SK-N-SH (cell line): ENCODE results near the gene ETS1. TPM values are rescaled to one million over a fixed set of nuclear protein-coding genes. Genes with fewer than 3 reads are reported as not detected.

ENCODE experiments used
- CTCF ChIA-PET: fragments of 300-600, 350-600 bp; formaldehyde crosslinking; extraction: SDS; loops from one replicate; lab custom pipeline; 2021; lab: Yijun Ruan, JAX
- POLR2A ChIA-PET: fragments of 350-600 bp; sonication (Branson Sonifier 250); formaldehyde crosslinking; extraction: SDS; loops from one replicate; lab custom pipeline; 2020; ENCODE audit warnings: antibody characterized with exemption, inconsistent platforms; lab: Yijun Ruan, JAX
- DNase-seq: peaks from one replicate; pipeline ENCODE4 v3.0.0; 2012
- H2AFZ ChIP-seq: fragments of 200-600 bp; sonication (generic); 2 replicates; pipeline ENCODE4 v1.8.1; 2016; ENCODE audit warnings: antibody characterized with exemption, mild to moderate bottlenecking, low read depth
- H3F3A ChIP-seq: fragments of 200-600 bp; sonication (generic); replicated peaks from 2 replicates; pipeline ENCODE3; 2016; ENCODE audit warnings: antibody characterized with exemption, mild to moderate bottlenecking; ENCODE audit not compliant: insufficient read depth
- H3K27ac ChIP-seq, 2 experiments: fragments of 200-500 bp in 1 of 2; fragments of 200-600 bp in 1 of 2; sonication (Bioruptor generic) in 1 of 2; sonication (generic), shearing (Covaris generic) in 1 of 2; 2 replicates each; pipeline versions ENCODE4 v1.5.1 to v1.6.1; 2014 to 2016; ENCODE audit warnings: low read depth in 2 of 2, inconsistent platforms in 1 of 2, low read length in 1 of 2, mild to moderate bottlenecking in 1 of 2, mixed read lengths in 1 of 2
- H3K27me3 ChIP-seq: fragments of 200-600 bp; sonication (generic), shearing (Covaris generic); 2 replicates; pipeline ENCODE4 v1.6.1; 2016; ENCODE audit warnings: mixed run types; ENCODE audit not compliant: insufficient read depth
- H3K36me3 ChIP-seq, 2 experiments: fragments of 200-500 bp in 1 of 2; fragments of 200-600 bp in 1 of 2; sonication (Bioruptor generic) in 1 of 2; sonication (generic) in 1 of 2; replicated peaks in 1 of 2; 2 replicates each; pipeline versions ENCODE3 to v1.5.1; 2014 to 2016; ENCODE audit warnings: low read length in 1 of 2, mild to moderate bottlenecking in 1 of 2; ENCODE audit not compliant: insufficient read depth in 2 of 2, control insufficient read depth in 1 of 2
- H3K4me1 ChIP-seq, 2 experiments: fragments of 200-500 bp in 1 of 2; fragments of 200-600 bp in 1 of 2; sonication (Bioruptor generic) in 1 of 2; sonication (generic), shearing (Covaris generic) in 1 of 2; 2 replicates each; pipeline versions ENCODE4 v1.5.1 to v1.6.1; 2014 to 2016; ENCODE audit warnings: low read depth in 1 of 2, low read length in 1 of 2, mixed run types in 1 of 2; ENCODE audit not compliant: insufficient read depth in 2 of 2, control insufficient read depth in 1 of 2
- H3K4me2 ChIP-seq: fragments of 200-600 bp; sonication (generic), shearing (Covaris generic); 2 replicates; pipeline ENCODE4 v1.6.1; 2017; ENCODE audit warnings: mixed run types
- H3K4me3 ChIP-seq, 2 experiments: fragments of 200-500 bp in 1 of 2; fragments of 200-600 bp in 1 of 2; sonication (Bioruptor generic) in 1 of 2; sonication (generic), shearing (Covaris generic) in 1 of 2; 2 replicates each; pipeline versions ENCODE4 v1.5.1 to v1.8.1; 2014 to 2016; ENCODE audit warnings: low read depth in 2 of 2, inconsistent platforms in 1 of 2, low read length in 1 of 2, mild to moderate bottlenecking in 1 of 2, mixed read lengths in 1 of 2, moderate library complexity in 1 of 2
- H3K79me2 ChIP-seq: fragments of 200-600 bp; sonication (generic); 2 replicates; pipeline ENCODE4 v1.8.1; 2017; ENCODE audit warnings: mild to moderate bottlenecking; ENCODE audit not compliant: insufficient read depth
- H3K9ac ChIP-seq: fragments of 200-600 bp; sonication (generic); 2 replicates; pipeline ENCODE4 v1.6.1; 2017; ENCODE audit warnings: mixed run types
- H3K9me2 ChIP-seq: fragments of 200-600 bp; sonication (generic); 2 replicates; pipeline ENCODE4 v1.6.1; 2017; ENCODE audit warnings: mixed run types
- H3K9me3 ChIP-seq: fragments of 200-600 bp; sonication (generic); 2 replicates; pipeline ENCODE4 v1.6.1; 2017; ENCODE audit warnings: mixed run types, mild to moderate bottlenecking, moderate library complexity
- H4K20me1 ChIP-seq: fragments of 200-600 bp; sonication (generic); 2 replicates; pipeline ENCODE4 v1.6.1; 2017; ENCODE audit warnings: mild to moderate bottlenecking, mixed run types; ENCODE audit not compliant: insufficient read depth
- CHD2 ChIP-seq: fragments of 150-350 bp; IDR thresholded peaks from 2 replicates; pipeline ENCODE4 v1.6.1; 2018; ENCODE audit warnings: low read length; ENCODE audit not compliant: partially characterized antibody
- ELF1 ChIP-seq: IDR thresholded peaks from 2 replicates; pipeline ENCODE4 v1.4.0; 2012
- EZH2phosphoT487 ChIP-seq: fragments of 200-600 bp; sonication (generic); IDR thresholded peaks from 2 replicates; pipeline ENCODE4 v1.6.1; 2017; ENCODE audit warnings: low read depth, mixed run types, mild to moderate bottlenecking, antibody characterized with exemption, moderate library complexity, borderline replicate concordance
- GATA2 ChIP-seq: sonication (generic); formaldehyde crosslinking; IDR thresholded peaks from 2 replicates; pipeline ENCODE4 v1.5.0; 2020; ENCODE audit warnings: mild to moderate bottlenecking, missing genetic modification reagents
- MXI1 ChIP-seq: IDR thresholded peaks from 2 replicates; pipeline ENCODE4 v1.6.1; 2012; ENCODE audit warnings: mild to moderate bottlenecking, low read depth, low read length, improper control_type of control experiment
- POLR2AphosphoS5 ChIP-seq: IDR thresholded peaks from 2 replicates; pipeline ENCODE4 v1.6.1; 2012; ENCODE audit warnings: low read depth, low read length
- RAD21 ChIP-seq: IDR thresholded peaks from 2 replicates; pipeline ENCODE4 v1.6.1; 2012; ENCODE audit warnings: mild to moderate bottlenecking, low read length
- RCOR1 ChIP-seq: fragments of 150-350 bp; IDR thresholded peaks from 2 replicates; pipeline ENCODE4 v1.6.1; 2017; ENCODE audit warnings: antibody characterized with exemption, low read length
- SIN3A ChIP-seq: IDR thresholded peaks from 2 replicates; pipeline ENCODE4 v1.6.1; 2012; ENCODE audit warnings: low read depth, mild to moderate bottlenecking, low read length, moderate library complexity, borderline replicate concordance
- SMC3 ChIP-seq: IDR thresholded peaks from 2 replicates; pipeline ENCODE4 v1.6.1; 2012; ENCODE audit warnings: low read depth, low read length, improper control_type of control experiment
- TAF1 ChIP-seq: IDR thresholded peaks from 2 replicates; pipeline ENCODE4 v1.6.1; 2012; ENCODE audit warnings: low read depth, mild to moderate bottlenecking, low read length, moderate library complexity, borderline replicate concordance
- TEAD4 ChIP-seq: IDR thresholded peaks from 2 replicates; pipeline ENCODE4 v1.4.0; 2012; ENCODE audit warnings: mild to moderate bottlenecking, borderline replicate concordance; ENCODE audit not compliant: insufficient read depth
- USF1 ChIP-seq: IDR thresholded peaks from 2 replicates; pipeline ENCODE4 v1.4.0; 2012; ENCODE audit warnings: low read depth, borderline replicate concordance
- WGBS: methylation state at CpG from one replicate; pipeline ENCODE4 v1.1.6; 2017; ENCODE audit warnings: low lambda C conversion rate; 5-methylcytosine and 5-hydroxymethylcytosine counted together
- polyA plus RNA-seq, 3 experiments: library from polyadenylated mRNA; depleted of rRNA; stranded (reverse); fragments of >200 nt; gene quantifications; 2 replicates each; pipeline ENCODE4 v1.2.3, GENCODE V29; 2012
- TF ChIP-seq, protein P1 (sequence below): fragments of 200-600 bp; sonication (generic); IDR thresholded peaks from 2 replicates; pipeline ENCODE4 v1.6.1; 2017; ENCODE audit warnings: antibody characterized with exemption, mild to moderate bottlenecking, moderate library complexity
- TF ChIP-seq, protein P2 (sequence below): fragments of 150-350 bp; IDR thresholded peaks from 2 replicates; pipeline ENCODE4 v1.6.1; 2016; ENCODE audit warnings: mild to moderate bottlenecking, low read depth, low read length
- TF ChIP-seq, protein P3 (sequence below): IDR thresholded peaks from 2 replicates; pipeline ENCODE4 v1.4.0; 2012; ENCODE audit warnings: low read depth, borderline replicate concordance
- TF ChIP-seq, protein P4 (sequence below): IDR thresholded peaks from 2 replicates; pipeline ENCODE4; 2012

The ETS1 gene
- polyA plus RNA-seq, 1 of the 3 experiments (the other 2 are of a cell fraction): 14.5 TPM

- no peak for TF ChIP-seq SIN3A
- TF ChIP-seq ELF1: no peak
- TF ChIP-seq, protein P1, sequence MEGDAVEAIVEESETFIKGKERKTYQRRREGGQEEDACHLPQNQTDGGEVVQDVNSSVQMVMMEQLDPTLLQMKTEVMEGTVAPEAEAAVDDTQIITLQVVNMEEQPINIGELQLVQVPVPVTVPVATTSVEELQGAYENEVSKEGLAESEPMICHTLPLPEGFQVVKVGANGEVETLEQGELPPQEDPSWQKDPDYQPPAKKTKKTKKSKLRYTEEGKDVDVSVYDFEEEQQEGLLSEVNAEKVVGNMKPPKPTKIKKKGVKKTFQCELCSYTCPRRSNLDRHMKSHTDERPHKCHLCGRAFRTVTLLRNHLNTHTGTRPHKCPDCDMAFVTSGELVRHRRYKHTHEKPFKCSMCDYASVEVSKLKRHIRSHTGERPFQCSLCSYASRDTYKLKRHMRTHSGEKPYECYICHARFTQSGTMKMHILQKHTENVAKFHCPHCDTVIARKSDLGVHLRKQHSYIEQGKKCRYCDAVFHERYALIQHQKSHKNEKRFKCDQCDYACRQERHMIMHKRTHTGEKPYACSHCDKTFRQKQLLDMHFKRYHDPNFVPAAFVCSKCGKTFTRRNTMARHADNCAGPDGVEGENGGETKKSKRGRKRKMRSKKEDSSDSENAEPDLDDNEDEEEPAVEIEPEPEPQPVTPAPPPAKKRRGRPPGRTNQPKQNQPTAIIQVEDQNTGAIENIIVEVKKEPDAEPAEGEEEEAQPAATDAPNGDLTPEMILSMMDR: no peak
- TF ChIP-seq EZH2phosphoT487: no peak
- TF ChIP-seq, protein P2, sequence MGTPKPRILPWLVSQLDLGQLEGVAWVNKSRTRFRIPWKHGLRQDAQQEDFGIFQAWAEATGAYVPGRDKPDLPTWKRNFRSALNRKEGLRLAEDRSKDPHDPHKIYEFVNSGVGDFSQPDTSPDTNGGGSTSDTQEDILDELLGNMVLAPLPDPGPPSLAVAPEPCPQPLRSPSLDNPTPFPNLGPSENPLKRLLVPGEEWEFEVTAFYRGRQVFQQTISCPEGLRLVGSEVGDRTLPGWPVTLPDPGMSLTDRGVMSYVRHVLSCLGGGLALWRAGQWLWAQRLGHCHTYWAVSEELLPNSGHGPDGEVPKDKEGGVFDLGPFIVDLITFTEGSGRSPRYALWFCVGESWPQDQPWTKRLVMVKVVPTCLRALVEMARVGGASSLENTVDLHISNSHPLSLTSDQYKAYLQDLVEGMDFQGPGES: no peak
- no peak for DNase-seq
- H4K20me1 ChIP-seq: peaks cover 97% of the 10 kb centered on the region
- no peak overlapping the region for H3K9ac ChIP-seq
- peaks cover 18 to 19% of the 10 kb centered on the region in 2 experiments for H3K36me3 ChIP-seq
- CTCF ChIA-PET: interaction anchor here (2.4 kb wide), 1 partner anchor 118 kb away, joined by 6 read pairs; no protein-coding TSS in a partner anchor
- H3K4me1 ChIP-seq: peaks cover 33 to 36% of the 10 kb centered on the region in 2 experiments
- POLR2A ChIA-PET: no interaction called here
- H3F3A ChIP-seq: peaks cover 19% of the 10 kb centered on the region
- peak overlapping the region; percentile 45 for H3K4me2 ChIP-seq
- H3K9me3 ChIP-seq: no peaks in the 10 kb centered on the region
- no peaks in the 10 kb centered on the region for H3K27me3 ChIP-seq
- peak overlapping the region in 1 of 2 experiments; percentile 1; a peak in 1 of 4 replicates for H3K27ac ChIP-seq
- no peak overlapping the region for H2AFZ ChIP-seq
- WGBS: 94% methylated on average over 6 of the region's 6 CpGs
- H3K79me2 ChIP-seq: peaks cover 100% of the 10 kb centered on the region
- H3K4me3 ChIP-seq: no peak overlapping the region
- H3K9me2 ChIP-seq: no peaks in the 10 kb centered on the region
Measured at GRCh38 chr11:128513915-128514681, 73.3 kb downstream of the ETS1 start.

DNA sequence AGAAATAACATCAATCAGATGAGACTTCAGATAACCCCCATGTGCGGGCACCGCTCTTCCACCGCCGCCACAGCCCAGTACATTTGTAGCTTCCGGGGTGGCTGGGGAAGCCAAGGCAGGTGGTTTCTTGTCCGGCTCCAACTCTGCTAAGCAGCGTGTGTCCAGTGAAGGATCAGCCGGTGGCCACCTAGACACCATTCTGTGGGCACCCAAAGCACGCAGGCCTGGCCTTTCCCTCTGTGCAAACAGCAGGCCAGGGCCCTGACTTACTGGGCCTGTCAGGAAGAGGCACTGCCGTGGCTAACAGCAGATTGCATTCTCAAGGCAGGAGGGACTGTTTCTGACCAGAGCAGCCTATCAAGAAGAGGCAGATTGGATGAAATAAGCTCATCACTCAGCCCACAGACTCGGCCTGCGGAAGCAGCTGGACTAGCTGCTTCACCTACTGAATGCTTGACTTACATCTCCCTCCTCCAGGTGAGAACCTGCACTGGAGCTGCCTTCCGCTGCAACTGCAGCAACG is 74.8 kb downstream of the ETS1 start:
- H3K4me3 ChIP-seq: no peak overlapping the region
- H4K20me1 ChIP-seq: peaks cover 83% of the 10 kb centered on the region
- H3K4me2 ChIP-seq: no peak overlapping the region
- H3K4me1 ChIP-seq: peaks cover 34 to 47% of the 10 kb centered on the region in 2 experiments
- H3K9me3 ChIP-seq: no peaks in the 10 kb centered on the region
- no peak overlapping the region for H3K27ac ChIP-seq
- H3K9ac ChIP-seq: no peak overlapping the region
- H3K9me2 ChIP-seq: no peaks in the 10 kb centered on the region
- H3K27me3 ChIP-seq: no peaks in the 10 kb centered on the region
- DNase-seq: no peak
- ChIA-PET CTCF (interaction anchor here (0.9 kb wide), 1 partner anchor 113 kb away, joined by 5 read pairs; no protein-coding TSS in a partner anchor), POLR2A (no interaction called here)
- 97% methylated on average over 10 of the region's 14 CpGs for WGBS
- H3K79me2 ChIP-seq: peaks cover 100% of the 10 kb centered on the region
- peaks cover 33% of the 10 kb centered on the region for H3F3A ChIP-seq
- H3K36me3 ChIP-seq: peaks cover 18 to 19% of the 10 kb centered on the region in 2 experiments
- H2AFZ ChIP-seq: no peak overlapping the region
- TF ChIP-seq GATA2 (CRISPR knock-in tag) (no peak), RAD21 (no peak), TEAD4 (no peak), TAF1 (no peak), POLR2AphosphoS5 (no peak), CHD2 (no peak), MXI1 (no peak), USF1 (no peak), RCOR1 (no peak), SMC3 (no peak)
- TF ChIP-seq, protein P3, sequence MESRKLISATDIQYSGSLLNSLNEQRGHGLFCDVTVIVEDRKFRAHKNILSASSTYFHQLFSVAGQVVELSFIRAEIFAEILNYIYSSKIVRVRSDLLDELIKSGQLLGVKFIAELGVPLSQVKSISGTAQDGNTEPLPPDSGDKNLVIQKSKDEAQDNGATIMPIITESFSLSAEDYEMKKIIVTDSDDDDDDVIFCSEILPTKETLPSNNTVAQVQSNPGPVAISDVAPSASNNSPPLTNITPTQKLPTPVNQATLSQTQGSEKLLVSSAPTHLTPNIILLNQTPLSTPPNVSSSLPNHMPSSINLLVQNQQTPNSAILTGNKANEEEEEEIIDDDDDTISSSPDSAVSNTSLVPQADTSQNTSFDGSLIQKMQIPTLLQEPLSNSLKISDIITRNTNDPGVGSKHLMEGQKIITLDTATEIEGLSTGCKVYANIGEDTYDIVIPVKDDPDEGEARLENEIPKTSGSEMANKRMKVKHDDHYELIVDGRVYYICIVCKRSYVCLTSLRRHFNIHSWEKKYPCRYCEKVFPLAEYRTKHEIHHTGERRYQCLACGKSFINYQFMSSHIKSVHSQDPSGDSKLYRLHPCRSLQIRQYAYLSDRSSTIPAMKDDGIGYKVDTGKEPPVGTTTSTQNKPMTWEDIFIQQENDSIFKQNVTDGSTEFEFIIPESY: no peak
- TF ChIP-seq, protein P4, sequence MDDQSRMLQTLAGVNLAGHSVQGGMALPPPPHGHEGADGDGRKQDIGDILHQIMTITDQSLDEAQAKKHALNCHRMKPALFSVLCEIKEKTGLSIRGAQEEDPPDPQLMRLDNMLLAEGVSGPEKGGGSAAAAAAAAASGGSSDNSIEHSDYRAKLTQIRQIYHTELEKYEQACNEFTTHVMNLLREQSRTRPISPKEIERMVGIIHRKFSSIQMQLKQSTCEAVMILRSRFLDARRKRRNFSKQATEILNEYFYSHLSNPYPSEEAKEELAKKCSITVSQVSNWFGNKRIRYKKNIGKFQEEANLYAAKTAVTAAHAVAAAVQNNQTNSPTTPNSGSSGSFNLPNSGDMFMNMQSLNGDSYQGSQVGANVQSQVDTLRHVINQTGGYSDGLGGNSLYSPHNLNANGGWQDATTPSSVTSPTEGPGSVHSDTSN: no peak
- TF ChIP-seq, protein P2: no peak
